SKM-1 (cell line): ENCODE measurements around the gene EPG5.

ENCODE experiments used
- DNase-seq: peaks from one replicate; lab custom pipeline; 2025; ENCODE audit not compliant: unreplicated experiment; lab: John Stamatoyannopoulos, UW

EPG5 gene

DNA sequence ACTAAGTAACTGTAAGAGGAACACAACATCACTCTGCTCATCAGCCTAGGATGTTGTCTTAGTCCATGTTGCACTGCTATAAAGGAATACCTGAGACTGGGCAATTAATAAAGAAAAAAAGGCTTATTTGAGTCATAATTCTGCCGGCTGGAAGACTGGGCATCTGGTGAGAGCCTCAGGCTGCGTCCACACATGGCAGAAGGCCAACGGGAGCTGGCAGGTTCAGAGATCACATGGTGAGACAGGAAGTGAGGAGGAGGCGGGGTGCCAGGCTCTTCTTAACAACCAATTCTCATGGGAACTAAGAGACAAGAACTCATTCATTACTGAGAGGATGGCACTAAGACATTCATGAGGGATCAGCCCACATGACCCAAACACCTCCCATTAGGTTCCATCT, 46.8 kb downstream of the EPG5 start:
- no peak for DNase-seq

DNA sequence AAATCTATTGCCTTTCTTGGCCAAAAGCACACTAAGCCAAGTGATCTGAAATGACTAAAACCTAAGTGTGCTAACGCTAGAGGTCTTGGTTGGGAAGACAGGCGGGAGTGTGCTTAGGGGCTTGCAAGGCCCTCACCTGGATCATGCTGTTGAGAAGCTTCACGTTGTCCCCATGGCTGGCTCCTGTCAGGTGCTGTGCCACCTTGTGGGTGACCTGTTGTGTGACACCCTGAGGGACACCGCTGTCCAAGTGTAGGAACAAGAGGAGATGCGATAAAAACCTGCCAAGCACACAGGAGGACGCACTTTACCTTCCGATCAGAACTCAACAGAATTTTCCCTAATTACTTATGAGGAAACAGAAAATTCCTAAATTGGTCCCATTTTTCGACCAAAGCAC, 50.8 kb downstream of the EPG5 start:
- no peak for DNase-seq

DNA sequence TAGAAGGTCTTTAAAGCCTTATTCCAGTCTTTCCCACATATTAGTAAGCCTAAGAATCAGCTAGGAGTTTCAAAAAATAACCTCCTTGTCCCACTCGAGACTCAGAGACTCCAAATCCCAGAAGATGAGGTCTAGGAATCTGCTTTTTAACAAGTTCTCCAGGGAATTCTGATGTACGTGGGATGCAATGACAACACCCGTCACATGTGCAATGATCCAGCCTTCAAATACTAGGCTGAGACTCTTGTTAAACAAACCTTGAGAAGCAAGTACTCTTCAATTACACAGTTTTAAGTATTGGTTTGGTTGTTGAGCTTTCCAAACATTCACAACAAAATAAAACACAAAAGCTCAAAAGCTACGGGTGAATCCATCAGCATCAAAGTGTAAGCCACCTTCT, 53.9 kb downstream of the EPG5 start:
- DNase-seq, result no peak

DNA sequence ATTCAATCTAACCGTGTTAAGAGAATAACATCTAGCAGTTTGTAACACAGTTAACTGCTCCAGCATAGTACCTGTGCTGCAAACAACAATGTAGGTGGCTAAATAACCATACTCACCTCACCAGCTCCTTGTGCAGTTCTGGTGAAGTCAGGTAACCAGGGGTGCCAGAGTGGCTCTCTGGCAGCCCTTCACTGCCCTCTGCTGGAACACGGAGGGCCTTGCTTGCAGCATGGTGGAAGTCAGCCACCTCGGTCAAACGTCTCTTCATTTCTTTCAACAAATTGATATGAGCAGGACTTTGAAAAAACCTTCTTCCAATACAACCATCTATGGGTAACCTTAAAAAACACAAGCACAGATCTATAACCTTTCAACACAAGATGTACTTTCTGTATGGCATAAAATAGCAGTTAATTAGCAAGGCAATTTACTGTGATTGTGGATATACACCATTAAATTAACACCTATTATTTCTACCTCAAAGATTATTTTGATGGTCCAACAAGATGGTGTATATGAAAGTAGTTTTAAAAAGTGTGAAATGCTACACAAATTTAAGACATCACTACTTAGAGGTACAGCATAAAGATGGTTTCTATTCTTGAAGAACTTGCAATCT, 56.6 kb downstream of the EPG5 start:
- peak; percentile 17 for DNase-seq

DNA sequence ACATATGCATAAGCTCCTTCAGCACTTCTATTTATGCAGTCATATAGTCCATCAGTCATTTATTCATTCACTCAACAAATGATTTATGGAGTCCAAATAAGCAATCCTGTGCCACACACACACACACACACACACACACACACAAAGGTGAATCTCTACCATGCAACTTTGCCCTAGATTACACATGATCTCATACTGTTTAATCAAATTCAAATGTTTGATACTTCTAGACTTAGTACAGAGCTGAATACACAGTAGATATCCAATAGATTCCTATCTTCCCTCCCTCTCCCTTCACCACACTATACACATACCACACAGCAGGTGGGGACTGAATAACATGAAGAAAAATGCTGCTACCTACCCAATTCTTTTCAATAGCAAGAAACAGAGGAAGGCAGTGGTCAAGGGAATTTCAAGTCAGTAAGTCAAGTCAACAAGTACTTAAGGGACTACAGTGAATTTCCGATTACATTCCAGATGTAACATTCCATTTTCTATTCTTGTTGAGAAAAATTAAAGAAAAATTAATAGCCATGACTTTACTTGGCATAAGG, 65.4 kb downstream of the EPG5 start:
- no peak for DNase-seq

DNA sequence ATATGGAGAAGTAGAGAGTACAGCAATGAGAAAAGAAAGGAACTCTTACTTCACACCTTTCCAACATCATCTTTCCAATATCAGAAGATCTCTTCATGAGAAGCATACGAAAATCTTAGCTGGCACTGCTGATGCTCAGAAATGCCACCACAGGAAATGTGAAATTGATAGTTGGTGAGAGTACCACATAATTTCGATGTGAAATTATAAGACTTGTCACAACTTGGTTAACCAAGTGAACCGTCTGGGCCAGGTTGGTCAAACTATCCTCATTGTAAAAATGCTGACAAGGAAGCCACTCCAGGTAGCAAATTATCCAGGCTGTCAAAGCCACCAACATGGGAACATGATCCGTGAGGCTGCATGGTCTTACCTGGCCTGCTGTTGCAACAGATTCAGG, 66.5 kb downstream of the EPG5 start:
- no peak for DNase-seq

DNA sequence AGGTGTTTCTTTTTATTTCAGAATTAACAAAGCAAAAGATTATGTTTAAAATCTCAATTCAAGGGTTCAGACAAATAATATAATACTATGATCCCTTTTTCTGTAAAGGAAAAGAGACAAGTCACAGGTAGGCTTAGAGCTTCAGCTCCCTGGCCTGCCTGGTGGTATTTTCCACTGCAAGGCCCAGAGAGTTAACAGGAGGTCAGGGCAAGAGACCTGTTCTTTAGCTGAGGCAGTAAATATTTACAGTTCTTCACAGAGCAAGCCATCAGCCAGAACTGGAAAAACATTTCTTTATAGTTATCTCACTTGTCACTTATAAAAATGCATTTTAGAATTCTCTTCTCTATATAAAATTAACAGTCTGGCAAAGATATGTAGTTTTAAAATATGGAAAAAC, 70.1 kb downstream of the EPG5 start:
- DNase-seq, result no peak

DNA sequence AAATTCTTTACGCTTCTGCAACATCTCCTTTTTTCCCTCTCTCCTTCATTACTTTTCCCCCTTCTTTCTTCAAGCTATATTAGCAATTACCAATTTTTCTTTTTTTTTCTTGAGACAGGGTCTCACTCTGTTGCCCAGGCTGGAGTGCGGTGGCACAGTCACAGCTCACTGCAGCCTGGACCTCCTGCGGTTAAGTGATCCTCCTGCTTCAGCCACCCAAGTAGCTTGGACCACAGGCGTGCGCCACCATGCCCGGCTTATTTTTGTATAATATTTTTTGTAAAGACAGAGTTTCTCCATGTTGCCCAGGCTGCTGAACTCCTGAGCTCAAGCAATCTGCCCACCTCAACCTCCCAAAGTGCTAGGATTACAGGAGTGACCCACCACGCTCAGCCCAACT, 70.7 kb downstream of the EPG5 start:
- DNase-seq, result no peak

DNA sequence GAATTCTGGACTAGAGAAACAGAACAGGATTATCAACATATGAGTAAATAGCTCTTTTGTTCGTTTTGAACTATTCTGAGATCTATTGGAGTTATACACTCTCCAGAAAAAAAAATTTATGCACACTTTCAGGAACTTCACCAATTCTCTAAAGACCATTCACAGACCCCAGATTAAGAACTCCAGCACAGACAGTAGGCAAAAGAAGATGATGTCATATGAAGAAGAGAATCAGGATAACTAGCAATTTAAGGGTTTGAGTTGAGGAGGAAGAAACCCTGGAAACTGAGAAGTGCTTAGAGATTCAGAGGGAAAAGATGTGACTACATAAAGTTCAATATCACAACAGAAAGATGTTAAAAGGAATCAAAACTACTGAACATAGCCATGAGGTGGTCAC, 71.8 kb downstream of the EPG5 start:
- no peak for DNase-seq

DNA sequence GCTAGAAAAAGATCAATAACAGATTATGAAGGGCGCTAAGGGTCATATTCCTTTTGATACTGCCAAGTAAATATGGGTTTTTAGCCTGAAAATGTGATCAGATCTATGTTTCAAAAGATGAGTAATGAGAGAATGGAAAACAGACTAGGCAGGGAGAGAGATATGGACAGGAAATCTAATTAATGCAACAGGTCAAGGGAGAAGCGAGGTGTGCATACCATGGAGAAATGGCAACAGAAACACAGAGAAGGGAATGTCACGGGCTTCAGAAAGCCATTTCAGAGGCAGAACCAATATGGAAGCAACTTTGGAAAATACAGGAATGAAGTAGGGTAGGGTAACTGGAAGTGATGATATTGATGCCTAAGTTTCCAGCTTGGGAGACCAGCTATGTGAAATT, 72.3 kb downstream of the EPG5 start:
- no peak for DNase-seq

DNA sequence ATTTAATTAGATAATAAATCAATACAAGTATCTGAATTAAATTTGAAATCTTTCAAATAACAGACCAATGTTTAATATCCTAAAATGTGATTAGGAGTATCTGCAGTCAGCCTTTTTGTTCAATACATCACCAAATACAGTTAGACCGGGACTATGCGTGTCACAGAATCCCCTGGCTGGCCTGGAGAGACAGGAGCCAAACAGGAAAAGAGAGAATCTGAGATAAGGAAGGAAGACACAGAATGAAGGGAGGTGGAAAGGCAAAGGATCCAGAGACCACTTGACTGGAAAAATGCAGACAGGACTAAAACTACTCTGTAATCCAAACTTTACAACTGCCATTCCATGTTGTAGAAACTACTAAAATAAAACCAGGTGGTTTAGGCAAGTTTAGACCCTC, 75.3 kb downstream of the EPG5 start:
- no peak for DNase-seq

DNA sequence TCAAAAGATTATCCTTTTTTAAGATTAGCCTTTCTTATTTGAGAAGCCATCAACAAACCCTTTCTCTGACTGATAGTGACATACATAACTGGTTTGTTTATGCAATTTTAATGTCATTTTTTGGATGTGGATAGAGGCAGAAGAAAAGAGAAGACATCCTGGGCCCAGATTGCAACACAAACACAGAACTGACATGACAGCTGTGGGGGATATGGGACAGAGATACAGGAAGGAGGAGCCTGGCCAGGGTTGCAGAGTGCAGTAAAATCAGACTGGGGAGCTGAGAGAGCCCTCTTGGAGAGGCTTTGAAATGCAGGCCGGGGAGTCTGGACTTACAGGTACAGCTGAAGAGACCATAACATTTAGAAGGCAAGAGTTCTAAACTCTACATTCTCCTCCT, 76.5 kb downstream of the EPG5 start:
- peak; percentile 24 for DNase-seq

DNA sequence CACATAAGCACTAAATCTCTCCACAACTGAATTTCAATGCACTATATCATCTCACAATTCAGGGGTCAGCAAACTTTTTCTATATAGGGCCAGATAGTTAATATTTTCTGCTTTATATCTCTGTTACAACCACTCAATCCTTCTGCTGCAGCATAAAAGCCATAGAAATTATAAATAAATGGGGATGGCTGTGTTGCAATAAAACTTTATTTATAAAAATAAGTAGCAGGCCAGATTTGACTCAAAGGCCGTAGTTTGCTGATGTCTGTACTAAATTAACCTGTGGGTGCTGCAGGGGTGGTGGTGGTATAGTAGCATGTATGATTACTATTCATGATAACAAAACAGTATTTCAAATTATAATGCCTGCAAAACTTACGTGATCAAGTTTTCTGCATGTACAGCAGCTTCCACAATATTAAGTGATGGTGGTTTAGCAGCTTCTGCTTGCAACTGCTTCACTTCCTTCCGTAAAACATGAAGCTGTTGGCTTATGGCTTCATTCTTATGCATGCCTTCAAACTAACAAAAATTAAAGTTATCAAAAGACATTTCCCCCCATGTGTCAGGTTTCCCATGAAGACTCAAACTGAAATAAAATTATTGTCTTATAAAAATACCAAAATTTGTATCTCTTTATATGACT, 77.6 kb downstream of the EPG5 start:
- no peak for DNase-seq

DNA sequence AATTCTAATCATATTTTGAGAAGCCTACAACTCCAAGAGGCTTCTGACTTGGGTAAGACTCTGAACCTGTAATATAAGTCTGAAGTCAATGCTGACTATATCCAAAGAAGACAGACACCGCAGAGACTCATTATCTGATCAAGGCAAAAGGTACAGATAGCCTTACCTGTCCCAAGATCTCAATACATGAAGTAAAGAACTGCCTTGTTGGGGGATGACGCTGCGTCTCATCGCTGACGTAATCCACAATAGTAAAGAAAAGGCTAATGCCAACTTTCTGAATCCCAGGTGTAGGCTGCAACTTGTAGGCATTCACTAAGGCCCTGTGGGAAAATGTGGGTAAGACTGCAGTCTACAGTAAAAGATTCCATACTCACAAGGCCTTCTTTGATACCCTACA, 79.5 kb downstream of the EPG5 start:
- DNase-seq, result no peak

DNA sequence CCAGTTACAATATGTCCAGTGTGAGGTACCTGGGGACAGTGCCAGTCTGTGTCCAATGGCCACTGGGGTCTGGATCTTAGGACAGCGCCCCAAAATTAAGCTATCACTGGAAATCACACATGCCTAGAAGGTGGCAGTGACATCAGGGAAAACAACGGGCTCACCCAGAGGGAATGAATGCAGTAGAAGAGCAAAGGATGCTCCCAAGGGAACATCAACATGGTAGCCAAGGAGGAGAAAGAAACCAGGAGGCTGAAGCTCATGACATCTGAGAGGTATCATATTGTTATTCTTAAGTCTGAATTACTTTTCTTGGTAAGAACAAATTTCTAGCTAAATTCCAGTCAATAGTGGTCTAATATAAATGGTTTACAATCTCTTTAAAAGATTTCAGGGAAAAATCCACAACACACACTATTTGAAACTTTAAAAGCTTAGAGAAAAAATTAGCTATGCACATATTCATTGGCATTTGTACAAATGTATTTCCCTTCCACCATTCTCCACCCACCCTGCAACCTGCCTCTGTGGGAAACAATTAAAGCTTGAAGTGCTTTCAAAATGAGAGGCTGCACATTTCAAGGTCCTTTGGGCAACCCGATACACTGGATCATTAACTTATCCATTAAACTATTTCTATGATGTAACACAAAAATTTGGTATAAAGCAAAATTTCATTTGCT, 86.1 kb downstream of the EPG5 start:
- no peak for DNase-seq

DNA sequence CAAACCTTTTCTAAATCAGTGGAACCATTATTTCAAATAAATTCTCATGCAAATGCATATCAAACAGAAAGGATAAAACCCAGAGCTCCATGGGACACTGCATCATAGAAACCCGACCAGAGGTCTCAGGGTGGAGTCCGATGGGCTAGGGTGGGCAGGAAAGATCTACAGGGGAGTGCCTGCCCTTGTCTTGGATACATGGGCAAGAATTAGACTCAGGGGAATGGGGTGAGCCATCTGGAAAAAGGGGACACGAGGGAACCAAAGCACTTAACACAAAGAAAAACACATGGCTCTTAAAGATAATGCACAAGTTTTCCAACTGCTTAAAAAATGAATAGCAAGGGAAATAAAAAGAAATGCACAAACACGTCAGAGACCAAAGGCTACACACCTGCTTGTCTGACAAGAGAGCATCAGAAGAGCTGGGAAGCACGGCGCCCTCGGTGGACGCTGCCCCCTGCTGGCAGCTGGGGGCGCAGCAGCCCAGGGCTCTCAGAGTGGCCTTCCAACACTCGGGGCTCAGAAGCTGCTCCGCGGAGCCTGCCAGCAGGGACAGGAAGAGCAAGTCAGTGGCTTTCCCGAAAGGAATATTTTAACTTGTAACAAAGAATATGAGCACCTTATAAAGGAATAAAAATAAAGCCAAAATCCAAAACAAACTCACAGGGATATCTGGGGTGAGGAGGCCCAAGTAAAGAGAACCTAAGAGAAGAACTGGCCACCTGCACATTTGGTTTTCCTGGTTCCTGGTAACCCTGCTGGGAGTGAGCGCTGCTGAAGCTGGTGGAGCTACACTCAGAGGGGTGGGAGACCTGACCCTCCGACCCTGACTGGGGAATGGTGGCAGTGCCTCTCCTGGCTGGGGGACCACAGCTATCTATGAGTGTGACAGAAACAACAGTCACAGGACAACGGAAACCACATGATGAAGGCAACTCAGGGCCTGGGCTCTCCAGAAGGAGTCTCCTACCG, 87.2 kb downstream of the EPG5 start:
- DNase-seq, result peak; percentile 51

DNA sequence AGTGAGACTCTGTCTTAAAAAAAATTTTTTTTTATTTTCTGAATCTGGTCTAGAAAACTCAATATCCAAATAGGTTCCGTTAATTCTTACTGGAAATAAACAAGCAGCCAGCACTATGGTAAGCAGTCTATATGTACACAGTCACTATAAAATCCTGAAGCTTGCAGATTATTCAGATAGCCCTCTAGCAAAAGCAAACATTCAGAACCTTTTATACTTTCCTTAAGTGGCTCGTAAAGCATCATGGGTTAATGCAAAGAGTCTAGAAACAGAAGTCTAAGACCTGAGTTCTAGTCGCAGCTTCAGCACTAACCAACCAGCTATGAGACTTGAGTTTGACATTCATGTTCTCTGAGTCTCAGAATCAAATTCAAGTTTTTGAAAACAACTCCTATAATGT, 89.7 kb downstream of the EPG5 start:
- DNase-seq, result no peak

DNA sequence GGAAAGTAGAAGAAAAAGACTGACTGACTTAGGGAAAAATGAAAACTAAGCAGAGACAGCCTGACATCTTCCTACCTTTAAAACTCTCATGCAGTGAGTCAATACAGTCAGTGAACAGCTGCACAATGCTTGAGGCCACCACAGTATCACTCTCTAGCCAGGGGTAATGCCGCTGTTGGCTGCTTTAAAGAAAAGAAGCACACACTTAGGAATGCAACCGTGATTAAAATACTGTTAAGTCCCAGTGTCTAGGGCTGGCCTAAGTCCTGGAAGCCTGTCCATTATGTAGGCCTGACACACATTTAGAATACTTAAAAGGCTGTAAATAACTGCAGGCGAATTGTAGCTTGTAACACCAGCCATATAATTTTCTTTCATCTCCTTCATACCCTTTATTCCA, 91.0 kb downstream of the EPG5 start:
- no peak for DNase-seq

DNA sequence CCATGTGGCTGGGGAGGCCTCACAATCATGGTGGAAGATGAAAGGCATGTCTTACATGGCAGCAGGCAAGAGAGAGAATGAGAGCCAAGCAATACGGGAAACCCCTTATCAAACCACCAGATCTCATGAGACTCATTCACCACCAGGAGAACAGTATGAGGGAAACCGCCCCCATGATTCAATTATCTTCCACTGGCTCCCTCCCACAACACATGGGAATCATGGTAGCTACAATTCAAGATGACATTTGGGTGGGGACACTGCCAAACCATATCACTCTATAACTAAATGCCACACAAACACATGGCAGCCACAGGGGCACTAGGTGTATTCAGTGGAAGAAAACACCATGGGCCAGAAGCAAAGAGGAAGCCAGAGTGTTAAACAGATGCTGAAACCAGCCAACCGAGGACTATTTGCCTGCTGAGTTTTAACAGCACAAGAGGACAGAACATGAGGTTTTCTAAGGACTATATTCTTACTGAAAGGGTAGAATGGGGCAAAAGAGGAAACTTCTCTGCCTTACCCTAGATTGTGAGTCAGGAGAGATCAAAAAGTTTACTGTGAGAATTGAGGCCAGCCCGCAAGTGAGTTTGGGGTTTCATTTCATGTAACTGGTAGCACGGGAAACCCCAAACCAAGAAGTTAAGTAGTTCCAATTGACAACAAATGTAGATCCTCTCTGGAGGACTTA, 92.5 kb downstream of the EPG5 start:
- no peak for DNase-seq

DNA sequence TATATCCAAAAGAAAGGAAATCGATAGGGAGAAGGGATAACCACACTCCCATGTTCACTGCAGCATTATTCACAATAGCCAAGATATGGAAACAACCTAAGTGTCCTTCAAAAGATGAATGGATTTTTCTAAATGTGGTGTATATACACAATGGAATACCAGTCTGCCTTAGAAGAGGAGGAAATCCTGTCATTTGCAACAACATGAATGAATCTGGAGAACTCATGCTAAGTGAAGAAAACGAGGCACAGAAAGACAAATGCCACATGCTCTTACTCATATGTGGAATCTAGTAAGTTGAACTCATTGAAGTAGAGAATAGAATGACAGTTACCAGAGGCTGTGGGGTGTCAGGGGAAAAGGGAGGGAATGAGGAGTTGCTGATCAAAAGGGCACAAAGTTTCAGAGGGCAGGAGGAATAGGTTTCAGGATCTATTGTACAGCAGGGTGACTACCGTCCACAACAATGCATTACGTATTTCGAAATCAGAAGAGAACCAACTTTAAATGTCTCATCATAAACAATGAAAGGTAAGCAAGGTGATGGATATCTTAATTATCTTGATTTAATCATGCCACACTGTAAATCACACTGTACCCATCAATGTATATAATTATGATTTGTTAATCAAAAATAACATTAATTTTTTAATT, 95.6 kb downstream of the EPG5 start:
- no peak for DNase-seq
